ENCODE results near the gene LEP. TPM values are rescaled to one million over a fixed set of nuclear protein-coding genes. Genes with fewer than 3 reads are reported as not detected.
A peak's percentile ranks its signal among the peaks of the same experiment; 100 is the strongest.

Gene LEP
- not detected in 3 replicates for total RNA-seq
- long read RNA-seq = 0 reads

GRCh38 chr7:128240696-128241386 is at the start of gene LEP:
TSS of gene LEP (plus strand) at chr7:128241278. CDS start at chr7:128252019, 10,741 bp downstream.
- Mint-ChIP-seq H3K27me3 (ENCODE audit: low read depth) (peaks cover 15% of the 10 kb centered on the region), H3K4me1 (ENCODE audit: low read depth) (peaks cover 10% of the 10 kb centered on the region), H3K36me3 (ENCODE audit: low read depth) (peaks cover 4% of the 10 kb centered on the region), H3K4me3 (ENCODE audit: unreplicated experiment) (no peak within 1 kb of the TSS), H3K27ac (ENCODE audit: unreplicated experiment) (no peak within 1 kb of the TSS), H3K9me3 (ENCODE audit: low read depth) (peaks cover 15% of the 10 kb centered on the region)
- TF ChIP-seq CTCF (IDR thresholded peaks at IDR 0.05) = no peak
- peak; percentile 81 for DNase-seq (ENCODE audit: low spot score)

GRCh38 chr7:128192497-128193142 is 48.5 kb upstream of the LEP start:
- Mint-ChIP-seq H3K27me3 (ENCODE audit: low read depth) (peaks cover 53% of the 10 kb centered on the region), H3K9me3 (ENCODE audit: low read depth) (peaks cover 30% of the 10 kb centered on the region), H3K27ac (ENCODE audit: unreplicated experiment) (no peak overlapping the region), H3K4me3 (ENCODE audit: unreplicated experiment) (no peak overlapping the region), H3K4me1 (ENCODE audit: low read depth) (no peaks in the 10 kb centered on the region), H3K36me3 (ENCODE audit: low read depth) (peaks cover 13% of the 10 kb centered on the region)
- peak; percentile 49 for DNase-seq (ENCODE audit: low spot score)
- no peak for TF ChIP-seq CTCF (IDR thresholded peaks at IDR 0.05)

- Mint-ChIP-seq H3K9me3 (ENCODE audit: low read depth) (peaks cover 30% of the 10 kb centered on the region), H3K27me3 (ENCODE audit: low read depth) (peaks cover 47% of the 10 kb centered on the region), H3K36me3 (ENCODE audit: low read depth) (peaks cover 11% of the 10 kb centered on the region), H3K4me1 (ENCODE audit: low read depth) (no peaks in the 10 kb centered on the region), H3K4me3 (ENCODE audit: unreplicated experiment) (no peak overlapping the region), H3K27ac (ENCODE audit: unreplicated experiment) (no peak overlapping the region)
- no peak for DNase-seq (ENCODE audit: low spot score)
- TF ChIP-seq CTCF (IDR thresholded peaks at IDR 0.05) = no peak
These were observed 46.4 kb upstream of the LEP start for GRCh38 chr7:128194533-128195282.

GRCh38 chr7:128197589-128197988 is 43.5 kb upstream of the LEP start:
- peak; percentile 39 for DNase-seq (ENCODE audit: low spot score)
- H3K27ac Mint-ChIP-seq (ENCODE audit: unreplicated experiment) = no peak overlapping the region
- H3K9me3 Mint-ChIP-seq (ENCODE audit: low read depth) = peaks cover 30% of the 10 kb centered on the region
- H3K4me1 Mint-ChIP-seq (ENCODE audit: low read depth) = peaks cover 12% of the 10 kb centered on the region
- H3K36me3 Mint-ChIP-seq (ENCODE audit: low read depth) = peaks cover 16% of the 10 kb centered on the region
- H3K27me3 Mint-ChIP-seq (ENCODE audit: low read depth) = peaks cover 47% of the 10 kb centered on the region
- no peak overlapping the region for H3K4me3 Mint-ChIP-seq (ENCODE audit: unreplicated experiment)
- TF ChIP-seq CTCF (IDR thresholded peaks at IDR 0.05) = no peak

- Mint-ChIP-seq H3K9me3 (ENCODE audit: low read depth) (peaks cover 30% of the 10 kb centered on the region), H3K4me1 (ENCODE audit: low read depth) (peaks cover 12% of the 10 kb centered on the region), H3K27ac (ENCODE audit: unreplicated experiment) (no peak overlapping the region), H3K27me3 (ENCODE audit: low read depth) (peaks cover 51% of the 10 kb centered on the region), H3K4me3 (ENCODE audit: unreplicated experiment) (no peak overlapping the region), H3K36me3 (ENCODE audit: low read depth) (peaks cover 16% of the 10 kb centered on the region)
- no peak for TF ChIP-seq CTCF (IDR thresholded peaks at IDR 0.05)
- DNase-seq (ENCODE audit: low spot score) = peak; percentile 21
These were observed 43.0 kb upstream of the LEP start for GRCh38 chr7:128197989-128198580.

All from chondrocyte (in vitro differentiated cells).